NCI-H1105 (cell line): ENCODE data around the gene CFAP53.
"Not testable (repeated sequence)": the region's sequence is repeated elsewhere in the genome, so short reads cannot be mapped to it uniquely, and the experiment has no call there.

Experiments used
- DNase-seq: peaks from one replicate; lab custom pipeline; 2025; lab: John Stamatoyannopoulos, UW

CFAP53 gene

GRCh38 chr18:50266248-50266704 is at the start of gene CFAP53:
TSS of gene CFAP53 (minus strand) at chr18:50266495. CDS start at chr18:50266404, 91 bp downstream.
- peak; percentile 89 for DNase-seq

- DNase-seq = no peak
Measured at GRCh38 chr18:50315100-50315871, 49.0 kb upstream of the CFAP53 start.

- DNase-seq = no peak
Measured at GRCh38 chr18:50313873-50314460, 47.7 kb upstream of the CFAP53 start.

- DNase-seq = no peak
Measured at GRCh38 chr18:50313031-50313607, 46.8 kb upstream of the CFAP53 start.

GRCh38 chr18:50312296-50313030 is 46.2 kb upstream of the CFAP53 start:
- no peak for DNase-seq

- no peak for DNase-seq
Measured at GRCh38 chr18:50311650-50312049, 45.4 kb upstream of the CFAP53 start.

- DNase-seq = no peak
Measured at GRCh38 chr18:50310080-50310479, 43.8 kb upstream of the CFAP53 start.

- DNase-seq = not testable (repeated sequence)
Measured at GRCh38 chr18:50308851-50309250, 42.6 kb upstream of the CFAP53 start.

- peak; percentile 94 for DNase-seq
Measured at GRCh38 chr18:50307738-50308470, 41.6 kb upstream of the CFAP53 start.

- DNase-seq = no peak
Measured at GRCh38 chr18:50307400-50307737, 41.1 kb upstream of the CFAP53 start.

GRCh38 chr18:50306944-50307343 is 40.6 kb upstream of the CFAP53 start:
- DNase-seq = no peak

- no peak for DNase-seq
Measured at GRCh38 chr18:50301074-50301473, 34.8 kb upstream of the CFAP53 start.

GRCh38 chr18:50299626-50300388 is 33.5 kb upstream of the CFAP53 start:
- DNase-seq = no peak

- no peak for DNase-seq
Measured at GRCh38 chr18:50298443-50299284, 32.4 kb upstream of the CFAP53 start.

- DNase-seq = peak; percentile 69
Measured at GRCh38 chr18:50297621-50298442, 31.5 kb upstream of the CFAP53 start.

GRCh38 chr18:50293039-50293438 is 26.7 kb upstream of the CFAP53 start:
- DNase-seq = no peak

GRCh38 chr18:50289108-50289443 is 22.8 kb upstream of the CFAP53 start:
- no peak for DNase-seq

GRCh38 chr18:50288348-50289107 is 22.2 kb upstream of the CFAP53 start:
- DNase-seq = not testable (repeated sequence)
